Muscle of back (tissue), 11 donors: ENCODE data around the gene DUOXA1. TPM values are rescaled to one million over a fixed set of nuclear protein-coding genes. Genes with fewer than 3 reads are reported as not detected.
A peak's percentile ranks its signal among the peaks of the same experiment; 100 is the strongest.
"Not testable (repeated sequence)": the region's sequence is repeated elsewhere in the genome, so short reads cannot be mapped to it uniquely, and the experiment has no call there.

Experiments
- DNase-seq, 3 donors: peaks; one replicate each; pipeline versions ENCODE4 v3.0.0 to v3.0.0-alpha.2; 2013
- polyA plus RNA-seq, 10 donors: library from polyadenylated mRNA; unstranded; fragments of 120-200 nt; gene quantifications; one replicate each; pipeline ENCODE4 v1.2.1, GENCODE V29; 2013; ENCODE audit not compliant: insufficient read length in 10 of 10

DUOXA1 gene
- polyA plus RNA-seq, 10 donors, result 0.12 to 3.5 (median 1.6) TPM; not detected in 6

DNA sequence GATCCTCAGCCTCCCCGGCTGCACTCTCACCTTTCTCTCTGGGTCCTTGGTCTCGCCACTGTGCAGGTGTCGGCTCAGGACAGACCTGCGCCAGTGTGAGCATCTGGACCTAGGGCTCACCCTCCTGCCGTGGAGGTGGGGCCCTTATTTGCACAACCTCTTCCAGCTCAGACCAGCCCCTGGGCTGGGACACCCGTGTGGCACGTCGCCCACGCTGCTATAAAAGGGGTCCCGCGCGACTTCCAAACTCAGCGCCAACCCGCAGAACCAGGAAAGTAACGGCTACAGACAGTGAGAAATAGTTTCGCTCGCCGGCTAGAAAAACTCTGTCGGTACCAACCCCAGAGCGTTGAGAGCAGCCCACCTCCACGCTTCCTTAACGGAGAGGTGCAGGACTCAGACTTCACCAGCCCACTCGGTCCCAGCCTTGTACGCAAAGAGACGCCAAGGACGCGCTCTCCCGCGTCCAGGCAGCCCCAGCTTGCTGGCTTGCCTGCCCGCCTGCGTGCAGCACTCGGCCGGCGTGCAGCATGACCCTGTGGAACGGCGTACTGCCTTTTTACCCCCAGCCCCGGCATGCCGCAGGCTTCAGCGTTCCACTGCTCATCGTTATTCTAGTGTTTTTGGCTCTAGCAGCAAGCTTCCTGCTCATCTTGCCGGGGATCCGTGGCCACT lies 15.5 kb downstream of the DUOXA1 start, which contains the start of the genes DUOX2 and DUOXA2:
DUOX2 (minus strand) TSS at position 97 of the 675 bp plus-strand sequence. CDS start 761 bp downstream, outside the sequence.
DUOXA2 (plus strand) TSS at position 251 of the 675 bp plus-strand sequence; CDS start at position 531, 280 bp downstream.
- DNase-seq, result peak in 1 of 3 donors; percentile 33

DNA sequence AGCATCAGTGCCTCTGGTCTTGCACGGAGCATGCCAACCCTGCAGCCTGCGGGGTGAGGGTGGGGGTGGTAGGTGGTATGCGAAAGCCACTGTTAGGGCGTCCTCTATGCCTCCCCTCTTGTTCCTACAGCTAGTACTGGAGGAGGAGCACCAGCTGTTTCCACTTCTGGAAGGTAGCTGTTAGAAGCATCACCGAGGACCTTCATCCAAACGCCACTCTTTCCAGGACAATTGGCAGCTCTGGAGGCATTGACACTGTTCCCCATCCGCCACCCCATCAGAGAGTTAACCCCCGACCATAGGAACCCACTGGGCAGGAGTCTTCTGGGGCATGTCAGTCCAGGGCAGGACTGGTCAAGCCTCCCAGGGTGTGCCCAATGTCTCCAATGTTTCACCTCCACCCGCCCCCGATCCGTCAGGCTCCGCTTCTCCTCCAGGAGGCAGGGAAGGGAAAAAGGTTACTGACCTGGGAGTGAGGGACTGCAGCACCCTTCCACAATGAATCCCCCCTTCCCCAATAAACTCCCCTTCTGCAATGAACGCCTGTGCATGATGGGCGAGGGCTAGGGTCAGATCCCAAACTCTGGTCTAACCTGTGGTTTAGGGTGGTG lies 16.2 kb downstream of the DUOXA1 start:
- no peak for DNase-seq

DNA sequence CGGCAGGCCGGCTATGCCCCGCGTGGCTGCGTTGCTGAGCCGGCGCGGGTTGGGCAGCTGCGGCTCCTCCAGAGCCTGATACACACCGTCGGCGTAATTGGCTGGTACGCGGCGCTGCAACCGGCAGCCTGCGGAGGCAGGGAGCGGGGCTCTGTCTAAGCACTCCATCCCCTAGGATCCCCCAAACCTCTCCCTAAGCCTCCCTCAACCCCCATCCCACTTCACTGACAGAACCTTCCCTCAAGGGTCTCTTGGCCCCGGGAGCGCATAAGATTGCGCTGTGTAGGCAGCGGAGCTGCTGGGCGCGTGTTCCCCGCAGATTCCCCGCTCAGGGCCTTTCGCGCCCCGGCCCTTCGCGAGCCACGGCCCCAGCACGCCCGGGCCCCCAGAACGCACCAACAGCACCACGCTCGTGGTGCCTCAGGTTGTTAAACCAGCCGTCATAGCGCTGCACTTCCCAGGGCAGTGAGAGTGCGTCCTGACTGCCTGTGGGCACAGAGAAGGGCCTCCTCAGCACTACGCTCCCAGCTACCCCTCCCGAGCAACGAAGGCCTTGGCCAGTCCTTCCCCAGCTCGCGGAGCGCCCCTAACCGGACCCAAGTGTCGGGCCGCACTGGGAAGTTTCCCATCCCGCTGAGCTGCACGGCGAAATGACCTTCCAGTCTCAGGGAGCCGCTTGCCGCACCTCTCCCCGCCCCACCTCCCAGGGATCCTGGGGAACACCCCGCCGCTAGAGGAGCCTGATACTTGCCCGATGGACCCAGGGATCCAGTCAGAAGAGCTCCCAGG lies 16.9 kb downstream of the DUOXA1 start:
- peak in 1 of 3 donors; percentile 31 for DNase-seq

DNA sequence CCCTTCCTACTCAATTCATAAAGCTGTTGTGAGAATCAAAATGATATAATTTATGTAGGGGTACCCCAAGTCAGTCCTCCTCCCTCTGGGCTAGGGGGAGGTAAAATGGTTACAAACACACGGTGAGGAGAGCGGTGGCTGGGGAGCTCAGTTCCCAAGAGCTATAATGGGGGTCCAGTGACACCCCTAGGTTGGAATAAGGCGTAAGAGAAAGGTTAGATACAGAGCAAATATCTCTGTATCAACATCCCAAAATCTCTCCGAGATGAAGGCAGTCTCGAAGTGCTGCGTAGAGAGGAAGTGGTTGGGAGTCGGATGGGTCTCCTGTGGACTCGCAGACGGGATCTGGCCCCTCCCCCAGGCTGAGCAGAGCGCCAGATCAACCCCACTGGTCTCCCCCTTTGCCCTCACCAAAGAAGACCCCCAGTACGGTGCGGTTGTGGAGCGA lies 17.5 kb downstream of the DUOXA1 start:
- no peak for DNase-seq

DNA sequence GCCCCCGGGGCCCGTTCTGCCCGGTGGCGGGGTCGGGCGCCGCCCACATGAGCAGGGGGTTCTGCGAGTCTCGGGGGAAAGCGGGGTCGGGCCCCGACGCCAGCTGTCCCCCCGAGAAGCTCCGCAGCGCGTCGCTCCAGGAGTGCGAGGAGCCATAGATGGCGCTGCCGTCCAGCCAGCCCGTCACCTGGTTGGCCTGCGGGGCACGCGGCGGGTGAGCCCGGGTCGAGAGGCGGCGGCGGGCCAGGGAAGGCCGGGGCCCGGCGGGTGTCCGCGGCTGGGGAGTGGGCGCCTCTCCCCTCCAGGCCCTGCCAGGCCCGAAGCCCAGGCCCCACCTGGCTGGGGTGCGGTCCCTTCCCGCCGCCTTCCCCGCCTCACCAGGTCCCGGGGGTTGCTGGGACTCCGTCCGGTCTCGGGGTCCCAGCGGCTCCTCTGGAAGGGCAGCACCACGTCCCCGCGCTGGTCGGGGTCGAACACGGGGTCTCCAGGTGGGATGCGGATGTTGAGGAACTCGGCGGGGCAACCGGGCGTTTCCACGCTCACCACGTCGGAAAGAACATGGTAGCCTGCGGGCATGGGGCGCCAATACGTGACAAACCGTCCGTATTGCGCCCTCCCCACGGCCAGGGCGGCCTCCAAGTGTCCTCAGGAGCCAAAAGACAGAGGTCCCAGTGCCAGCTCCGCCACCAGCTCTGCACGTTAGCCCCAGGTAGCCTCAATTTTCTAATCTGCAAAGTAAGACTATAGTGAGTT lies 18.1 kb downstream of the DUOXA1 start:
- DNase-seq, result no peak

DNA sequence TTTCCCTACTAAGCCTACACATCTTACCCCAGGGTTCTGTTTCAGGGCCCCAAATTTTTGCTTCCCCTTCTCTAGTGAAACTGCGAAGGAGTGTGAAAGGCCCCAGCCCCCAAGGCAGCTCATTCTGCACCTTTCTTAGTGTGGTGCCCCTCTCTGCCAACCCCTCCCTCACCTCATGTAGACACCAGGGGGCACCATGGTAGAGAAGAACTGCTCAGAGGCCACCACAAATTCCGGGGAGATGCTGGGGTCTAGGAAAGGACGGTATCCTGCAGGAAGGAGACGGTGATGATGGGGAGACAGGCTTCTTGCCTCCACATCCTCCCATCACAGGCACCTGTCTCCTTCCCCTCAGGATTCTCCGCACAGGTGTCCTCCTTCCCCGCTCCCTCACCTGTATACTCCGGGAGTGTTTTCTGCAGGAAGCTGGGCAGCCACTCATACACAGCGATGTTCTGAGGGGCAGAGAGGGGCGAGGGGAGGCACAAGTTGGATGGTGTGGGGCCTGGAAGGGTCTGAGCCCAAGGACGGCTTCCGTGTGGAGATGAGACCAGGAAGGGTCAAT lies 19.3 kb downstream of the DUOXA1 start:
- no peak for DNase-seq

DNA sequence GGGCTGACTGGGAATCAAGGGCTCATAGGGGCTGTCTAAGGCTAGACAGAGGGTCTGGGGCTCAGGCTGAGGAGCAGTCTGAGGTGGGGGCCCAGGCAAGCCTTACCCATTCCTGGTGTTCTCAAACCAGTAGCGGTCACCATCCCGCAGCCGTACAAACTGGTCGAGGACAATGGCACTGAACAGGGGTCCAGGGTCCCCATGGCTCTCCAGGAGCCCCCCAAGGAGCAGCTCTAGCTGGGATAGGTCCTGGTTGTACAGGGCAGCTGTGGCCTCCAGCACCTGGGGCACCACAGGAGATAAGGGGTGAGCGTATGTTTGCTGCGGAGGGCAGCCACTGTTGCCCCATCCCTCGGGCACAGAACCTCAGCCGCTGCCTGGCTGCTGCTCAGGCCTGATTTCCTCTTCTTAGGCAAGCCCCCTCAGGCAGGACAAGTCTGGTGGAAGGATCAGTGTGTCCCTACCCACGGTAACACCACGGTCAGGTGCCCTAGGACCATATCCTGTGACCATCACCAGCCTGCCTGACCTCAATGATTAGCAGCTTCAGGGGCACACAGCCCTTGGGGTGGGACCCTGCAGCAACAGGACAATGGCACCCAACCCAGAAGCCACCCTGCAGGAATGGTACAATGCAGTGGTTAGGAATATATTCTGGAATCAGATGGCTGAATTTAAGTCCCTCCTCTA lies 21.6 kb downstream of the DUOXA1 start:
- no peak for DNase-seq

DNA sequence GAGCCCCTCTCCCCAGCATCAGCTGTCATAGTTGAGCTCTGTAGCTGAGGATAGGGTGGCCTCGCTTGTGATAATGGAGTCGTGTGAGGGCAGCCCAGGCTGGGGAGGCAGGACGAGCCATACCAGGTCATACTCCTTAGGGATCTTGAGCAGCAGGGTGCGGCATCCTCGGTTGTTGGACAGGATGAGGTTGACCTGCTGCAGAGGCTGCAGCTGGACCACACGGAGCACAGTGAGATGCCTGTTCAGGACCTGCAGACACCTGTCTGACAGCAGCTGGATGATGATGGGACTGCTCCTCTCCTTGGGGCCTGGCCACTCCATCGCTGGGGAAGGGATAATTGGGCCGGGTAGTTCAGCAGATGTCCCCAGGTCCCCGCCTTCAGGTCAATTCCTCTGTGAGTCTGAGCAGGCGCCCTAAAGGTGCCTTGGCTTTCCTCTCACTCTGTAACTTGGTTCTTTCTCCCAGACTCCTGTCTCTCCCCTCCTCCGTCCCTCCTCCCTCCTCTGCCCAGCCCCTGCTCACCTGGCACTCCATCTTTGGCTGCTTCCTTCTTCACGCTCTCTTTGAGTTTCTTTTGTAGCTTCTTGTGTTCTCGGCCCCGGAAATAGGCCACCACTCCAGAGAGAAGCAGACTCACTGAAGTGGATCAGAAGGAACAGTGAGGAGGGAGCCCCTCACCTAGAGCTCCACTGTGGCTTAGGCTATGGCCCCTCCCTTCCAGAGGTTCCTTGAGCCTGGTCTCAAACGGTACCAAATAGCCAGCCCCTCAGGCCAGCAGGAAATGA lies 23.5 kb downstream of the DUOXA1 start:
- no peak for DNase-seq

DNA sequence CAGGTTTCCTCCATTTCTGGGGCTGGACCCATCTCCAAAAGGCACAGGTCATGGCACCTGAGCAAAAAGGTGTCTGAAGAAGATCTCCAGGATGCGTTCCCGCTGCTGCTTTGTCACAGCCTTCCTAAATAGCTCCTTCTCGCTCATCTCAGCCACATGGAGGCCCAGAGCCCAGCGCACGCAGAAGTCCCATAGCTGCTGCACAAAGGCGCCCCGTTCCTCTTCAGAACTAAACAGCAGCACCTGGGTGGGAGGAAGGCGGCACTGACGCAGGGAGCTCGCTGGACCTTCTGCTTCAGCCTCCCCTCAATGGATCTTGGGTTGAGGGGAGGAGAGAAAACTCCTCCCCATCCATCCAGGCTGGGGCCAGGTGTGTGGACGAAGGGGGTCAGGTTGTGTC lies 24.1 kb downstream of the DUOXA1 start:
- DNase-seq, result no peak

DNA sequence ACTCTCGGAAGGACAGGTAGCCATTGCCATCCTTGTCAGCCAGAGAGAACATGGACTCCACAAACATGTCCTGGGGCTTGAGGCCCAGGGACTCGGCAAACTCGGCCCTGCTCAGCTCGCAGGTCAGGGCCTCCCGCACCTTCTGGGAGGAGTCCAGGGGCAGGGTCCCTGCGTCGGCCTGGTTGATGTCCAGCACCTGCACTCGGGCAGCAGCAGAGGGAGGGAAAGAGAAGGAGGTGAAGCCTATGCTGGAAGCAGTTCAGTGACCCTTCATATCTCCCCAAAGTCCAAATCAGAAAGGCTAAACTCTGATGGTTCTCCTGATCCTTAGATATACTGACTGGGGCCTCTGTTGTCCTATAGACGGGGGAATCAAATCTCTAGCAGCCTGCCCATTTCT lies 25.5 kb downstream of the DUOXA1 start:
- DNase-seq, result not testable (repeated sequence)

DNA sequence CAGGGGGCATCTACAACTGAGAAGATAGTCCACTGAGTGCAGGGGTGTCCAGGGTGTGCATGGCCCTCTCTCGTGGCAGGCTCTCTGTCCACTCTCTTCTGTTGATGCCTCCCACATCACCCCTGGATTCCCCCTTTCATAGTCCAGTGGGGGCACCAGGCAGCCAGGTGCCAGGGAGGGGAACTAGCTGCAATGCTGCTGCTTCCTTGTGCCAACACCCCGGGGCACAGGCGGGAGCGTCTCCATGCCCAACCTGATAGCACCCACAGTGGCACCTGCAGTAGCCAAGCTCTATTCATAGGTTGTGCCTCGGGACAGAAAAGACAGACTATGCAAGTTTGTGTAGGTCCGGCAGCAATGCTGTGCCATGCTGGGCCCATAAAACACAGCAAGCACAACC lies 27.5 kb downstream of the DUOXA1 start:
- DNase-seq, result no peak

DNA sequence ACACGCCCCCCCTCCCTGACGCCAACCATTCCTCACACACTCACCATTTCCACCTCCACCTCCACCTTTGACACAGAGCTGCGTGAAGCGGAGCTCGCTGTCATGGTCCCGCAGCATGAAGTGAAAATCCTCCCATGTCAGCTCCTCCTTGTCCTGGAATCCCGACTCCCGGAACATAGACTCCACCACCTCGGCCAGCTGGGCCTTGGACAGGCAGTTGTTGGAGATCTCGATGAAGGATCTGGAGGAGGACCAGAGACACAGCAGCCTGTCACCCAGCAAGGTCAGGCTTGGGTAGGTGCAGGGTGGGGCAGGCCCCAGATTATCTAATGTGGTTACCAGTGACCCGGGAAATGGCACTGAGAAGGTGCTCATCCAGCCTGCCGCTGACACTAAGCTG lies 27.9 kb downstream of the DUOXA1 start:
- DNase-seq, result no peak

DNA sequence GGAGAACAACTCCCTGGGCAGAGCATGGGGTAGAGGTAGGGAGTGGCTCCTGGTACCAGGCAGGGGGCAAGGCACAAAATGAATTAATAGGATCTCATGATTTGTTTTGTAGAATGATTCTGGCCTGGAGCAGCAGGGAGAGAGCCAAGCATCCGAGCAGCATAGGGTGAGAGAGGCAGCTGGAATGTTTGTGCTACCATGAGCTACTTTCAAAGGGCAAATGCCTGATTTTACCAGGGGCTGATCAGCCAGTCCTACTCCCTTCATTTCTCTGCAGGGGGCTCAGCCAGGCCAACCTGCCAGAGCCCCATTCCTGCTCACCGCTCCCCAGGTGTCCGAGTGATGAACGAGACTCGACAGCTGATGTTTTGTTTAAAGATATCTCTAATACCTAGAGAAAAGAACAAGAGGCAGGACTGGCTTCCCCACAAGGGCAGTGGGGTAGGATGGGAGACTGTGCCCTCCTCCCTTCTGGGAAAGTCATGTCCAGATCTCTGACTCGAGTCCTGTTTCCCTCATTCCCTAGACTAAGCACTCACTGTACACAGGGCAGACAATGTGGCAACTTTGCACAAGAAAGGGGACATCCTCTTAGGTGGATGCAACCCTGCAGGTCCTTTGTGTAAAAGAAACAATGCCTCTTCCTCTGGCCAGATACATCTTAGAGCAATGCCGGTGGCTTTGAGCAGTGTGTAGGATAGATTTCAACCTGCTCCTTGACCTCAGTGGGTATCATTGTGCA lies 28.6 kb downstream of the DUOXA1 start:
- no peak for DNase-seq

DNA sequence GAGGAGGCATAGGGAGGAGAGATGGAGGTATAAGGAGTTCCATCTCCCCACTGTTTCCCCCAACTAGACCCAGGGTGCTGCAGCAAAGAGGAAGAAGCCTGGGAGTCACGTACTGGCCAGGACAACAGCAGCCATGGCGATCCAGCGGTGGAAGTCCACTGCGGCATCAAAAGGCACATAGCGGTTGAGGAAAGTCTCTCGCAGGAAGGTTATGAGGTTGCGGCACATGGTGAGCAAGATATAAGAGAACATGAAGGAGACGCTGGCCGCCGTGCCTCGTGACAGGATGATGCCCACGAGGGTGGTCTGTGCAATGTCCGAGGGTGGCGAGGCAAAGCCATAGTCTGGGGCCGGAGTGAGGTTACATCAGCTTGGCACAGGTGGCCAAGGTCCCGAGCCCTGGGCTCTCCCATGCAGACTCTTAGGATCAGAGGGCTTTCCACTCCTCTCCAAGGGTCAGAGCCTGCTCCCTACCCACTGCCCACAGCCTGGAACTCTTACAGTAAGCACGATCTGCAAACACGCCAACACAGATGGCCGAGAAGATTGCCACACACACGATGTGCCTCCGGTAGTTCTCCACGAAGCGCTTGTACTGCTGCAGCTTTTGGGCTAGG lies 30.0 kb downstream of the DUOXA1 start:
- no peak for DNase-seq

DNA sequence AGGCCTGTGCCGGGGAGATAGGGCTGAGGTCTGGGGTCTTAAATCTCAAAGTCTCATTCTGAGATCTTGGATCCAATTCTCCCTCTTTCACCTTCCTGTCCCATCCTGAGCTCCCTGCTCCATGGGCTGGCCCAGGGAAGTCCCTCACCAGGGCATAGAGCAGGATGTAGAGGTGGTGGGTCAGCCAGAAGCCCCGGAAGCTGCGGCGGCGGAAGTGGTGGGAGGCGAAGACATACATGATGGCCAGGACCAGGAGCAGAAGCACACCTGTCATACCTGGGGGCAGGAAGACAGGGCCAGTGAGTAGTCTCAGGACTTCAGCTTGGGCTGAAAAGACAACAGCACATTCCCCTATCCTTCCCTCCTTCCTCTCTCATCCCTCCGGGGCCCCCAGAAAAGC lies 32.2 kb downstream of the DUOXA1 start:
- DNase-seq, result no peak

DNA sequence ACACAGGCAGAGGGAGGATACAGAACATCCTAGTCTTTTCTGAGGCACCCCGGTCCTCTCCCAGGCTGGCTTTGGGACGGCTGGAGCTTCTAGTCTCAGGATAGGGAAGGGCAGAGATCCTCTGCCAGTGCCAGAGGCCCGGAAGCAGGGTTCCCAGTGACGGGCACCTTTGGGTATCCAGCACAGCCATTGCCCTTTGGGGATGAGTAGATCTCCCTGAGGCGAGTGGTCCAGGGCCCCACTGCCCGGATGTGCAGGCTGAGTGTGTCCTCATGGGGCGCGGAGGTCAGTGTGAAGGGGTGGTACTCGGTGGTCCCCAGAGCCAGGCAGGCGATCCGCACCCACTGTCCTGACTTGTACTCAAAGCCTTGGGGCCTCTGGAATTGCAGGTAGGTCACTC lies 34.0 kb downstream of the DUOXA1 start:
- no peak for DNase-seq

DNA sequence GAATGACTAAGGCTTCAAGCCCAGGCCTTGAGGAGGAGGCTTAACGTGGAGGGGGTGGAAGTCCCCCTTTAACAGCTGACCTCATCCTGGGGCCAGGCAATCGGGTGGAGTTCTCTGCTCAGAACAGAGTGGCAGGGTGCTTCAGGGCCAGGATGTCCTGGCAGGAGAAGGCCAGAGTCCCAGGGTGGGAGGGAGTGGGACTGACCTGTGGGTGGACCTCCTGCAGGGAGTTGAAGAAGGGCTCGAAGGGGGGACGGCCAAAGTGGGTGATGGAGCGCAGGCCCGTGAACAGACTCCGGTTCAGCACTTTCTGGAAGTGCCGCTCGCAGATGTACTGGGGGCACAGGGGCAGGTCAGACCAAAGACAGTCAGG lies 35.3 kb downstream of the DUOXA1 start:
- DNase-seq, result no peak

DNA sequence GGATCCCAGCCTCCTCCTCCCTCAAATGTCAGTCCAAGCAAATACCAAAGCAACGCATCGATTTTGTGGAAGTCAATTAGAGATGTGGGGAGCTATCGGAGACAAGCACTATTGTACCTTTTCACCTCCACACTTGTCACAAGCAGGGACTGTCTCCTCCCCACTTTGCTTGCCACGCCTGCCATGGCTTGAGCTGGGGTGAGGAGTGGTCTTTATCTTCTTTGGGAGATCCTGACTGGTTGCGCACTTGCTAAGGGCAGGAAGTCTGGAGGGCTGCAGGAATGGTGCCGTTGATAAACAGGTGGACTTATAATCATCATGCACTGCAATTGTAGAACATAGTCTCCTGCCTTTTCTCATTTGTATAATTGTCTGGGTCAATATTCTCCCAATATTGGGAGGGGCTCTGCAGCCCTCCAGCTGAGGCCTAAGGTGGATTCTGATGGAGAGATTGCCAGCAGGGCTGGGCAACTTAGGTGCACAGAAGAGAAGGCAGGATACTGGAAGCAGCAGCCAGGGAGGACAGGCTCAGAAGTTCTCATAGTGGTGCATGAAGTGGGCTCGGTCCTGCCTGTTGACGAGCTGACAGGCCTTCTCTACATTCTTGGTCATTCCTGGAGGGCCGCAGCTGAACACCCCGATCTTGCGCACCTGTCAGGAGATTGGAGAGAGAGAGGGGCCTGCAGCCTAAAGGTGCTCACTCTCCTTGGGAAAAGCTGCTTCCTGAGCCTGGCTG lies 35.9 kb downstream of the DUOXA1 start:
- DNase-seq, result no peak
